Upper lobe of right lung (tissue), 1 donor: ENCODE results near the gene LMX1A. TPM values are rescaled to one million over a fixed set of nuclear protein-coding genes. Genes with fewer than 3 reads are reported as not detected.
A peak's percentile ranks its signal among the peaks of the same experiment; 100 is the strongest.

ENCODE experiments used
- ATAC-seq: fragments of 200-7000 bp; cut with Tn5 transposase; one replicate; pipeline ENCODE4 v1.9.1; 2020; ENCODE audit warnings: mild to moderate bottlenecking, moderate library complexity
- DNase-seq: peaks from one replicate; pipeline ENCODE4 v3.0.0-alpha.2; 2020
- H3K27ac ChIP-seq: fragments of 200-600 bp; one replicate; pipeline ENCODE4 v1.8.0; 2022
- H3K27me3 ChIP-seq: fragments of 200-600 bp; one replicate; pipeline ENCODE4 v1.8.0; 2022; ENCODE audit warnings: mild to moderate bottlenecking
- H3K36me3 ChIP-seq: fragments of 200-600 bp; one replicate; pipeline ENCODE4 v1.8.0; 2022
- H3K4me1 ChIP-seq: fragments of 200-600 bp; one replicate; pipeline ENCODE4 v1.8.0; 2022
- H3K4me3 ChIP-seq: fragments of 200-600 bp; one replicate; pipeline ENCODE4 v1.8.0; 2022; ENCODE audit warnings: mild to moderate bottlenecking
- H3K9me3 ChIP-seq: fragments of 200-600 bp; one replicate; pipeline ENCODE4 v1.8.0; 2022
- intact Hi-C: fragments of 100-400 bp; cut with DNase I; formaldehyde crosslinking; loops from one replicate; pipeline ENCODE4 v1.11.0; 2022
- total RNA-seq: library from RNA; stranded (reverse); fragmentation: NEBNext Ultra II Directional; extraction: Animal tissue kit (Norgen Biotek cat#: 25700); gene quantifications from one replicate; pipeline ENCODE4 v1.2.1, GENCODE V29; 2021
- TF ChIP-seq, protein P1 (sequence below): fragments of 200-600 bp; IDR thresholded peaks from one replicate; pipeline ENCODE4 v1.8.0; 2022; ENCODE audit warnings: antibody characterized with exemption
- donor health status: DM: no; HTN: yes; CAD: no; lungs with severe emphysema.

The LMX1A gene
- total RNA-seq, 1 donor from 2014 or later: not detected

DNA sequence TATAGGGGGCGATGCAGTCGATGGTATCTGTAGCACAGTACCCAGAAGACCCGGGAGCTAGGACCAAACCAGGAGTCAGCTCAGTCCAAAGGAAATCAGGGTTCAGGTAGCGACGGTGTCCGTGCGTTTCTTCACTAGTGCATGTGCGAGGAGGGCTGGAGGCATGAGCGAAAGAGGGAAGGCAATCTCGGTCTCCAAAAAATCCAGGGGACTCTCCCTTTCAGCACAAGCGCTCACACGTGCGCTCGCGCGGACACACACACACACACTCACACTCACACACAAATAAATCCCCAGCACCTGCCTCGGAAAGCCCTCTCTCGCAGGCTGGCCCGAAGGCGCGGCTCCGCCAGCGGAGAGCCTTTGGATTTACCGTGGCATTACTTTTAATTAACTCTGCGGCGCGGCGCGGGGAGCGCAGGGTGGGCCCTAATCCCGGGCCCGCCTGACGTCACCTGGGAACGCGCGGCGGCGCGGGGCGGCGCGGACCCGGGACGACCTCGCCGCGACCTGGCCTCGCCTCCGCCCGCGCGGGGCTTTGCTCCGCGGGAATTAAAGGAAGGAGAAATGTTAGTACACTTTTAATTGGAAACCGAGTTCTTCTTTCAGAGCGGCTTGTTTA lies 121.2 kb downstream of the LMX1A start:
- DNase-seq: no peak
- intact Hi-C loops: no loop called here
- TF ChIP-seq, protein P1, sequence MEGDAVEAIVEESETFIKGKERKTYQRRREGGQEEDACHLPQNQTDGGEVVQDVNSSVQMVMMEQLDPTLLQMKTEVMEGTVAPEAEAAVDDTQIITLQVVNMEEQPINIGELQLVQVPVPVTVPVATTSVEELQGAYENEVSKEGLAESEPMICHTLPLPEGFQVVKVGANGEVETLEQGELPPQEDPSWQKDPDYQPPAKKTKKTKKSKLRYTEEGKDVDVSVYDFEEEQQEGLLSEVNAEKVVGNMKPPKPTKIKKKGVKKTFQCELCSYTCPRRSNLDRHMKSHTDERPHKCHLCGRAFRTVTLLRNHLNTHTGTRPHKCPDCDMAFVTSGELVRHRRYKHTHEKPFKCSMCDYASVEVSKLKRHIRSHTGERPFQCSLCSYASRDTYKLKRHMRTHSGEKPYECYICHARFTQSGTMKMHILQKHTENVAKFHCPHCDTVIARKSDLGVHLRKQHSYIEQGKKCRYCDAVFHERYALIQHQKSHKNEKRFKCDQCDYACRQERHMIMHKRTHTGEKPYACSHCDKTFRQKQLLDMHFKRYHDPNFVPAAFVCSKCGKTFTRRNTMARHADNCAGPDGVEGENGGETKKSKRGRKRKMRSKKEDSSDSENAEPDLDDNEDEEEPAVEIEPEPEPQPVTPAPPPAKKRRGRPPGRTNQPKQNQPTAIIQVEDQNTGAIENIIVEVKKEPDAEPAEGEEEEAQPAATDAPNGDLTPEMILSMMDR: no peak
- Histone ChIP-seq H3K4me1 (no peaks in the 10 kb centered on the region), H3K27ac (no peak overlapping the region), H3K4me3 (peak overlapping the region; percentile 35), H3K9me3 (no peaks in the 10 kb centered on the region), H3K36me3 (no peaks in the 10 kb centered on the region), H3K27me3 (peaks cover 53% of the 10 kb centered on the region)
- ATAC-seq: peak; percentile 31

DNA sequence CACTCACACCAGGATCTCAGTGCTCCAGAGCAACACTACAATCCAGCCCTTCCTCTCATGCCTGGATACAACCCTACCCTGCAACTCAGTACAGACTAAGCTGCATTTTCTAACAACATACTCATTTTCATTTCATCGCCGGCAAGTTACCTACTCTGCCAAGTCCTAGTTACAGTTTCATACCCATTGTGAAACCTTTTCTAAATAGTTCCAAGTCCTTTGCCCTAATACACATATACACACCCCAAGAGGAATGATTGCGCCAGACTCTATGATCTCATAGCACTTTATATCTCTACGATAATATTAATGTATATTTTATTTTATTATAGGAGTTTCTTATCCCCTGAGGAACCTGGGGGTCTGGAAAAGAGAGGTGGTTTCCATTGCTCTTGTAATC lies 122.4 kb downstream of the LMX1A start:
- H3K27ac ChIP-seq: no peak overlapping the region
- H3K4me3 ChIP-seq: no peak overlapping the region
- peaks cover 53% of the 10 kb centered on the region for H3K27me3 ChIP-seq
- no peak for ATAC-seq
- no peaks in the 10 kb centered on the region for H3K4me1 ChIP-seq
- H3K36me3 ChIP-seq: no peaks in the 10 kb centered on the region
- TF ChIP-seq, protein P1: no peak
- intact Hi-C loops: no loop called here
- DNase-seq: no peak
- no peaks in the 10 kb centered on the region for H3K9me3 ChIP-seq

DNA sequence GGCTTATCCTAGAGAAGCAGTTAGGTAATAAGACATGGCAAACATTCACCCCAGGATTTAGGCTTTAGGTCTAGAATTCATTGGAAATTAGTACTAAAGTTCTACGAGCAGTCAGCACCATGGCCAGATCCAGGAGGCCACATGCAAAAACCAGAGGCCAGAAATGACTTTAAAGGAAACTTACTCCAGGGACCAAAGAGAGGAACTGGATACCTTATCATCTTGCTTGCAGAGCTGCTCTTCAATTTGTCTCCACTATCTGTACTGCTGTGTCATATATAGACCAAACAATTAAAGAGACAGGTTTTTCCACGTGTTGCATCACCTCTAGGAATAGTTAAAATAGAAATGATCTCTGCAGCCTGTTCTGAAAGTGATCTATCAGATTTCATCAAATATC lies 127.8 kb downstream of the LMX1A start:
- peaks cover 11% of the 10 kb centered on the region for H3K27me3 ChIP-seq
- no peaks in the 10 kb centered on the region for H3K9me3 ChIP-seq
- no peak overlapping the region for H3K4me3 ChIP-seq
- intact Hi-C loops: no loop called here
- H3K27ac ChIP-seq: no peak overlapping the region
- ATAC-seq (no peak), DNase-seq (no peak)
- no peaks in the 10 kb centered on the region for H3K4me1 ChIP-seq
- TF ChIP-seq, protein P1: no peak
- H3K36me3 ChIP-seq: no peaks in the 10 kb centered on the region

DNA sequence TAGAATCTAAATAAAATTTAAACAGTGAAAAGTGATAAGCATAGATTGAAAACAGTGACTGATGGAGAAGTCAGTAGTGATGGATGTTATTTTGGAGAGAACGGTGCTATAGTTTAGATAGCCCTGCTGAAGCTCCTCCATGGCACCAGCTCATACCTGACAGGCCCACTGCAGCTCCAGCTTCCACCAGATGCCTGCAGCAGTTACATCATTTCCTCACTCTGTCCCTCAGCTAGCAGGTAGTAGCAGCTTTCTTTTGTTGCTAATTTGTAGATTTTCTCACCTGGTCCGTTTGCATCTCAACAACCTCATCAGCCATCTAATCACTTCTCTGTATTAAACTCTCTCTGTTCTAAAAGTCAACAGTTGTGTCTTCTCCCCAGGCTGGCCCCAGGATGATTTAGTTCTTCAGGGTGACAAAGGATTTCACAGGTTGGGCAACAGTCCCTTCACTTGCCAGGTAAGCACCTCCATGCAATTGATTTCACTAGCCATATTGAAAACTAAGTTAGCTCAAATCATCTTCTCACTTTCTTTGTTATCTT lies 128.3 kb downstream of the LMX1A start:
- no peak for ATAC-seq
- TF ChIP-seq, protein P1: no peak
- no peaks in the 10 kb centered on the region for H3K9me3 ChIP-seq
- no peaks in the 10 kb centered on the region for H3K36me3 ChIP-seq
- no peaks in the 10 kb centered on the region for H3K4me1 ChIP-seq
- intact Hi-C loops: no loop called here
- DNase-seq: no peak
- H3K27ac ChIP-seq: no peak overlapping the region
- no peak overlapping the region for H3K4me3 ChIP-seq
- H3K27me3 ChIP-seq: peaks cover 6% of the 10 kb centered on the region

DNA sequence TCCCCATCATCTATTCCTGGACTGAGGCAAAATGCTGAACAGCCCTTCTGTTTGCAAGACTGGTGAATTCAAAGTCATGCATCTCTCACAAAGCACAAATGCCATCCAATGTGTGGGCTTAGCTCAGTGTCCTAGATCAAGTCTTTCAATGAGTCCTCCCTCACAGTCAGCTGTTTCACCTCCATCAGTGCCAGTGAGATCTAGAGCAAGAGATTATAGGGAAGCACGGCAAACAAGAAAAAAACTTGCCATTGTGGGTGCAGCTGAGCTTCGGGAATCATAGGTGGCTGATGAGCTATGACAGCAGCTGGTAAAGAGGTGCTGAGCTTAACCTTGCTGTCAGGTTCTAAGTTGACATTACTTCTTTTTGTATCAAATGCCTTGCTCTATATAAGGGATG lies 130.2 kb downstream of the LMX1A start:
- H3K4me3 ChIP-seq: no peak overlapping the region
- intact Hi-C loops: no loop called here
- H3K9me3 ChIP-seq: no peaks in the 10 kb centered on the region
- no peaks in the 10 kb centered on the region for H3K36me3 ChIP-seq
- H3K4me1 ChIP-seq: no peaks in the 10 kb centered on the region
- ATAC-seq (no peak), DNase-seq (no peak)
- TF ChIP-seq, protein P1: no peak
- no peak overlapping the region for H3K27ac ChIP-seq
- no peaks in the 10 kb centered on the region for H3K27me3 ChIP-seq

DNA sequence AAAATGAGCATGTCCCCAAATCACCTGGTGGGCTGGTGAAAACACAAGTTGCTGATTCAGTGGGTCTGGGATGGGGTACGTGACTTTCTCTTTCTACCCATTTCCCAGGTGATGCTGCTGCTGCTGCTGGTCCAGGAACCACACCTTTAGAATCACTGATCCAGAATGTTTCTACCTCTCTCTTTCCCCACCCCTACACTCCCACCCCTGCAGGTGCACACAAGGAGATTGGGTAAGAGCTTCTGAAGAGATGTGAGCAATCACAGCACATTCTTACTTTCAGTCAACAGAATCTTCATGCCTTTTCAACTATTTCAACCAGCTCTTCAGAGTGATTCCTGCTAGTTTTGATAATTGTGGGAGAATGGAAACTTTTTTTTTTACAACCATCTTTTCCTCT lies 130.9 kb downstream of the LMX1A start:
- Histone ChIP-seq H3K27me3 (no peaks in the 10 kb centered on the region), H3K27ac (no peak overlapping the region), H3K9me3 (no peaks in the 10 kb centered on the region), H3K4me3 (no peak overlapping the region), H3K36me3 (no peaks in the 10 kb centered on the region), H3K4me1 (no peaks in the 10 kb centered on the region)
- intact Hi-C loops: no loop called here
- ATAC-seq: no peak
- DNase-seq: no peak
- TF ChIP-seq, protein P1: no peak
